Adrenal gland (tissue), 5 donors: ENCODE results near the gene TBC1D8B.

Source experiments
- CTCF ChIP-seq, 6 experiments: fragments of 450-650 bp in 4 of 6; fragments of 200-600 bp in 2 of 6; sonication (generic) in 1 of 6; IDR thresholded peaks; 1 replicate in 5 of 6; 2 replicates in 1 of 6; pipeline versions ENCODE4 v1.5.1 to v1.8.0; 2016 to 2021; ENCODE audit warnings: antibody characterized with exemption in 6 of 6, mild to moderate bottlenecking in 2 of 6, moderate library complexity in 1 of 6
- POLR2A ChIP-seq, 2 donors: fragments of 450-650 bp; IDR thresholded peaks; one replicate each; pipeline ENCODE4 v1.6.1; 2017; ENCODE audit warnings: antibody characterized with exemption in 2 of 2, mild to moderate bottlenecking in 2 of 2, moderate library complexity in 1 of 2
- donor health status: DM: no; HTN: no; CAD: no.

GRCh38 chrX:106902684-106903083 is 100.2 kb downstream of the TBC1D8B start:
- TF ChIP-seq POLR2A (IDR thresholded peaks at IDR 0.05) (no peak), CTCF (IDR thresholded peaks at IDR 0.05) (no peak)
